Ecto neural progenitor cell (in vitro differentiated cells): ENCODE data around the gene PLIN5.
A peak's percentile ranks its signal among the peaks of the same experiment; 100 is the strongest.

Experiments used
- DNase-seq: peaks from one replicate; pipeline ENCODE4 v3.0.0-alpha.2; 2018; ENCODE audit warnings: low spot score

Gene PLIN5

GRCh38 chr19:4483385-4483784, 51.6 kb downstream of the PLIN5 start:
- no peak for DNase-seq

DNA sequence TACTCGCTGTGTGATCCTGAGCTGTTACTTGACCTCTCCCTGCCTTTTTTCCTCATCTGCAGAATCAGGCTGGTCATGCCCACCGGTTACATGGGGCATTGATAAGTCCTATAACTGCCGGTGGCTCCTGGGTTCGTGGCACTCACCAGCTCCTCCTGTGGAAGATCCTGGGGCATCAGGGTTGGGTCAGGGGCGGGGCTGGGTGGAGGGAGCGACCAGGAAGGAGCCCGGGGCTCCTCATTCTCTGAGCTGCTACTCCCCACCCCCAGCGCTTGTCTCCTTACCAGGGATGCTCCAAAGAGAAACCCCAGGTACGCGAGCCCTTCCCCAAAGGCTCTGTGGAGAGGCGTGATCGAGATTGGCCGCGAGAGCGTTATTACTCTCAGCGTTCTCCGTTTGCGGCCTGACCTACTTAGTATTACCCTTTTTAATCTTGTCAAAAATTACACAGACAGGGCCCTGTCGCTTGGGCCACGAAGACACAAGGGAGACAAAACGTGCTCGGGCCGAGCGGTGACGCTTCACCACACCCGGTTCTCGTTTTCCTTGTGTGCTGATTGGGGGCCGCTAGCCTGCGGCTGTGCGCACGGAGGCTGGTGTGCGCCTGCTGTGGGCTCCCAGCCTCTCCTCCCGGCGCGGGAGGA, 52.2 kb downstream of the PLIN5 start:
- DNase-seq: no peak

DNA sequence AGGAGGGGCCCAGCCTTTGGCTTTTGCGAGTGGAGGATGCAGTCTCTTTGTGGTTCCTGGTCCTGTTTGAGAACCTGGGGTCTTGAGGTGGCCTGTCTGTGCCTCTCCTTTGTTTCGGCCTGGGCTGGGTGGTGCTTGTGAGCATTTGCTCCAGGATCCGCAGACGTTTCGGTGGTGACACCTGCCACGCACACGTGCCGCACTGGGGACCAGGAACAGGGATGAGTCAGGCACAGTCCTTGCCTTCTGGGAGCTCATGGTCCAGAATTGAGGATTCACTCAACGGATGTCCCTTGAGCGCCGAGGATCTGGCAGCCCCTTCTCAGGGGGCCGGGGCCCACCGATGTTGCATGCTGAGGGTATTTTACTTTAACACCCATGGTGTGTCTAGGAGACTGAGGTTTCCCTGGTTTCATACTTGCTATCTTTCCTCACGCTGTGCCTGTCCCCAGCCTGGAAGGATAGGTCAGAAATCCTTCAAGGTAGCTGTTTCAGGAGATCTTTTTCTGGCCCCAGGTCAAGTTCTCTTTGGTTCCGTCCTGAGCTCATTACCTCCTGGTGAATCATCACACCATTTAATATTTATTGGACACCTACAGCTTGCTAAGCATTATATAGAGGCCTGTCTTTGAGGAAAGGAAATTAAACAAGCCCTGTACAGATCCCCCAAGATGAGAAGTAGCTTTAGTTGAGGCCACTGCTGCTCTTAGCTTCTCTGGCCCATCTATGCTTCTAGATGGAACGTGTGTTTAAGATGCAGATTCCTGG, 57.8 kb downstream of the PLIN5 start:
- no peak for DNase-seq

DNA sequence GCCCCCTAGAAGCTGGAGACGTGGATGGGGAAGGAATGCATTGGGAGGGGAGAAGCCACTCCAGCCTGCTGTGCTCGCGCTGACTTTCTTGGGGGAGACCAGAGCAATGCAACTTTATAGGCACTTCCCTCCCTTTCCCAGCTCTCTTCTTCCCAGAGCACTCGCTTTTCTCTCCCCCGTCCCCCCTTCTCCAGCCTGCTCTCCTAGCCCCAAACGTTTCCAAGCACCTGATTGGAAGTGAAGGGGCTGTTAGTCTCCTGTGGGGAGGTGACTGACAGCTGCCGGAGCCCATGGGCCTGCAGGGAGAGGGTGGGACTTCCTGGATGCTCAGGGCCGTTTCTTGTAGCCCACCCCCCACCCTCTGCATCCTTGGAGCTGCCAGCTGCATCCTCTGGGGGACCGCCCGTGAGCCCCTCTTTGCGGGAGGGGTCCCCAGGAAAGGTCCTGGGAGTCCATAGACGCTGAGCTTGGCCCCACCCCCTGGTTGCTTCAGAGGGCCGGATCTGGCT, 60.5 kb downstream of the PLIN5 start:
- DNase-seq: peak; percentile 86

GRCh38 chr19:4473763-4474513, 61.1 kb downstream of the PLIN5 start:
- no peak for DNase-seq

DNA sequence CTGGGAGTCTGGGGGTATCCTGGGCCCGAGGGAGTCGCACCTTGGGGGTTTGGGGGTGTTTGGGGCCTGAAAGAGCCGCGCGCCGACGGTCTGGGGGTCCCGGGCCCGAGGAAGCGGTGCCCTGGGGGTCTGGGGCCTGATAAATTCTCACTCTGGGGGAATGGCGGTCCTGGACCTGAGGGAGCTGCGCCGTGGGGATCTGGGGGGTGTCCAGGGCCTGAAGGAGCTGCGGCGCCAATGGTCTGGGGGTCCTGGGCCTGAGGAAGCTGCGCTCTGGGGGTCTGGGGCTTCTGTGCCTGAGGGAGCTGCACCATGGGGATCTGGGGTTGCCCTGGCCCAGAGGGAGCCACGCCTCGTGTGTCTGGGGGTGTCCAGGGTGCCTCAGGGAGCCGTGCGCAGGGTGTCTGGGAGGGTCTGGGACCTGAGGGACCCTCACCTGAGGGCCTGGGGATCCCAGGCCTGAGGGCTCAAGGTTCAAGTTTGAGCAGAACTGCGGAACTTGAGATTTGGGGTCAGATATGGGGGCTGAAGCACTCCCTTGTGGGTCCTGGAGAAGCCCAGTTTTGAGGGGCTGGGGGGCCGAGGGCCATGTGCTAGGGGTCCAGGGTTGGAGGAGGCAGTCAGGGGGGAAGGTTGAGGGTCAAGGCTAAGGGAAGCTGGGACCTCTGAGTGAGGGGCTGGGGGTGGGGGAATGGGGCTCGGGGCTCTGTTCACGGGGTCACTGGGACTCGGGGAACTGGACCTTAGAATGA, 61.8 kb downstream of the PLIN5 start:
- no peak for DNase-seq
